Choroid plexus epithelial cell (primary cell): ENCODE data around the gene SERGEF.

Experiments
- DNase-seq: peaks from one replicate; pipeline ENCODE4 v3.0.0-alpha.2; 2010; ENCODE audit warnings: low read depth
- H3K4me3 ChIP-seq: 2 replicates; pipeline ENCODE4 v1.5.1; 2011; ENCODE audit warnings: low read depth, mild to moderate bottlenecking, control low read depth, low read length, moderate library complexity
- TF ChIP-seq, protein P1 (sequence below): conservative IDR thresholded peaks from 2 replicates; pipeline ENCODE4 v1.5.1; 2011; ENCODE audit warnings: low read depth, mild to moderate bottlenecking, control low read depth, inconsistent platforms, low read length, moderate library complexity

Gene SERGEF

DNA sequence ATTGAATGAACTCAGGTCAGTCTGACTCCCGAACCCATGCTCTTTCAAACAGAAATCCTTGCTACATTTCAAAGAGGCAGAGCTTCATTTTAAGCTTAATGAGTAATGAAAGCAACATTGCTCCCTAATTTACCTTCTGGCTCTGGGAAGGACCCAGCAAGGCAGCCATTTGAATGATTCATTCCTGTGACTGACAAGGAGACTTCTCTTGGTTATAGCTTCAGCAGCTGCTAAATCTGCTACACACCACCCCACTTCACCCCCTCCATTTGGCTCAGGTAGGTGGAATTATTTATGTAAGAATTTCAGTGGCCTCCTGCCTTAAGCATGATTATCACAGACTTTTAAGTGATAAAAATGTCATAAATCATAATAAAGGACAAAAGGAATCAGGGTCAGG is 160.6 kb downstream of the SERGEF start:
- DNase-seq = no peak
- no peak overlapping the region for H3K4me3 ChIP-seq
- TF ChIP-seq, protein P1, sequence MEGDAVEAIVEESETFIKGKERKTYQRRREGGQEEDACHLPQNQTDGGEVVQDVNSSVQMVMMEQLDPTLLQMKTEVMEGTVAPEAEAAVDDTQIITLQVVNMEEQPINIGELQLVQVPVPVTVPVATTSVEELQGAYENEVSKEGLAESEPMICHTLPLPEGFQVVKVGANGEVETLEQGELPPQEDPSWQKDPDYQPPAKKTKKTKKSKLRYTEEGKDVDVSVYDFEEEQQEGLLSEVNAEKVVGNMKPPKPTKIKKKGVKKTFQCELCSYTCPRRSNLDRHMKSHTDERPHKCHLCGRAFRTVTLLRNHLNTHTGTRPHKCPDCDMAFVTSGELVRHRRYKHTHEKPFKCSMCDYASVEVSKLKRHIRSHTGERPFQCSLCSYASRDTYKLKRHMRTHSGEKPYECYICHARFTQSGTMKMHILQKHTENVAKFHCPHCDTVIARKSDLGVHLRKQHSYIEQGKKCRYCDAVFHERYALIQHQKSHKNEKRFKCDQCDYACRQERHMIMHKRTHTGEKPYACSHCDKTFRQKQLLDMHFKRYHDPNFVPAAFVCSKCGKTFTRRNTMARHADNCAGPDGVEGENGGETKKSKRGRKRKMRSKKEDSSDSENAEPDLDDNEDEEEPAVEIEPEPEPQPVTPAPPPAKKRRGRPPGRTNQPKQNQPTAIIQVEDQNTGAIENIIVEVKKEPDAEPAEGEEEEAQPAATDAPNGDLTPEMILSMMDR = no peak

- DNase-seq = no peak
- H3K4me3 ChIP-seq = no peak overlapping the region
- TF ChIP-seq, protein P1 = no peak
Observed at GRCh38 chr11:17851697-17852096, 161.2 kb downstream of the SERGEF start.

- DNase-seq = no peak
- H3K4me3 ChIP-seq = no peak overlapping the region
- TF ChIP-seq, protein P1 = no peak
Observed at GRCh38 chr11:17850336-17850735, 162.5 kb downstream of the SERGEF start.

GRCh38 chr11:17848715-17849114 is 164.1 kb downstream of the SERGEF start:
- TF ChIP-seq, protein P1 = no peak
- H3K4me3 ChIP-seq = no peak overlapping the region
- DNase-seq = no peak

GRCh38 chr11:17846852-17847453 is 165.9 kb downstream of the SERGEF start:
- TF ChIP-seq, protein P1 = peak; percentile 63
- DNase-seq = peak; percentile 81
- H3K4me3 ChIP-seq = no peak overlapping the region

GRCh38 chr11:17845431-17845881 is 167.4 kb downstream of the SERGEF start:
- H3K4me3 ChIP-seq = no peak overlapping the region
- TF ChIP-seq, protein P1 = no peak
- peak; percentile 80 for DNase-seq

DNA sequence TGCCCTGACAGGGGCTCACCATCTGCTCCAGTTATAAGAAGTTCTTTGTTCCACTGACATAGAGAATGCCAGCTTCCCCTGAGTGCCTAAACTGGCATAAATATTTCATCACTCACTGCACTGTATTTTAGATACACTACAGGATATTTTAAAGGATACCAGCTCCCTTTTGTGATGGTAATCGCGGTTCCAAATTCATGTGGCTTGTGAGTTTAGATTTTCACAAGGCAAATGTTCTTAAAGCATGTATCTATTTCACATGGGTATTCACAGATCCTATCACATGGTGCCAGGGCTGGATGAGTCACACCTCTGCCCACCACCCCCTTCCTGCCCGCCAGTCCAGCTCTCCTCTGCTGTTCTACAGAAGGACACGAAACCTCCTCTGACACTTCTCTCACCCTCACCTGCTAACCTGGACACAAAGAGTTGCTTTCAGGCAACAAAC is 172.7 kb downstream of the SERGEF start:
- TF ChIP-seq, protein P1 = no peak
- DNase-seq = no peak
- no peak overlapping the region for H3K4me3 ChIP-seq
